Testis (tissue), 3 donors: Measurements from ENCODE around the gene UPK3A. TPM values are rescaled to one million over a fixed set of nuclear protein-coding genes. Genes with fewer than 3 reads are reported as not detected.

Source experiments
- DNase-seq: peaks from one replicate; pipeline ENCODE4 v3.0.0-alpha.2; 2019
- H3K27ac ChIP-seq, 2 donors: fragments of 200-600 bp; sonication (generic); one replicate each; pipeline ENCODE4 v1.5.1; 2019
- H3K27me3 ChIP-seq: fragments of 200-600 bp; sonication (generic); one replicate; pipeline ENCODE4 v1.5.1; 2019
- H3K36me3 ChIP-seq: fragments of 200-600 bp; sonication (generic); one replicate; pipeline ENCODE4 v1.5.1; 2017; ENCODE audit warnings: low read depth; ENCODE audit errors: missing control alignments
- H3K4me1 ChIP-seq: fragments of 200-600 bp; sonication (generic); one replicate; pipeline ENCODE4 v1.5.1; 2019
- H3K4me3 ChIP-seq, 2 donors: fragments of 200-600 bp; sonication (generic); one replicate each; pipeline ENCODE4 v1.5.1; 2017 to 2019
- H3K9me3 ChIP-seq: fragments of 200-600 bp; sonication (generic); one replicate; pipeline ENCODE4 v1.5.1; 2017
- POLR2A ChIP-seq: fragments of 450-650 bp; IDR thresholded peaks from one replicate; pipeline ENCODE4 v1.6.1; 2017; ENCODE audit warnings: antibody characterized with exemption, mild to moderate bottlenecking, moderate library complexity
- WGBS, 2 donors: methylation state at CpG; one replicate each; pipeline ENCODE4 v1.1.5; 2018; 5-methylcytosine and 5-hydroxymethylcytosine counted together
- intact Hi-C: fragments of 100-400 bp; cut with DNase I; formaldehyde crosslinking; loops from one replicate; pipeline ENCODE4 v1.15.1; 2023; ENCODE audit warnings: low total_unique reads
- polyA plus RNA-seq: library from polyadenylated mRNA; stranded (reverse); fragments of 350-450 nt; fragmentation: Illumina TruSeq; extraction: RNeasy Lipid Tissue Mini Kit (QIAGEN cat#74804); gene quantifications from one replicate; pipeline ENCODE4 v1.2.3, GENCODE V29; 2014; ENCODE audit warnings: low read depth, low replicate concordance; ENCODE audit not compliant: insufficient read depth
- total RNA-seq, 2 donors: library from RNA; depleted of rRNA; stranded (reverse); fragments of >200 nt; gene quantifications; one replicate each; pipeline ENCODE4 v1.2.3, GENCODE V29; 2016
- TF ChIP-seq, protein P1 (sequence below), 3 experiments: fragments of 450-650 bp in 2 of 3; fragments of 200-600 bp in 1 of 3; sonication (generic) in 1 of 3; IDR thresholded peaks; one replicate each; pipeline ENCODE4 v1.5.1; 2016 to 2019; ENCODE audit warnings: antibody characterized with exemption in 3 of 3, mild to moderate bottlenecking in 2 of 3, moderate library complexity in 1 of 3

Gene UPK3A
- total and polyA plus RNA-seq, 3 donors from 2014 or later, result not detected

DNA sequence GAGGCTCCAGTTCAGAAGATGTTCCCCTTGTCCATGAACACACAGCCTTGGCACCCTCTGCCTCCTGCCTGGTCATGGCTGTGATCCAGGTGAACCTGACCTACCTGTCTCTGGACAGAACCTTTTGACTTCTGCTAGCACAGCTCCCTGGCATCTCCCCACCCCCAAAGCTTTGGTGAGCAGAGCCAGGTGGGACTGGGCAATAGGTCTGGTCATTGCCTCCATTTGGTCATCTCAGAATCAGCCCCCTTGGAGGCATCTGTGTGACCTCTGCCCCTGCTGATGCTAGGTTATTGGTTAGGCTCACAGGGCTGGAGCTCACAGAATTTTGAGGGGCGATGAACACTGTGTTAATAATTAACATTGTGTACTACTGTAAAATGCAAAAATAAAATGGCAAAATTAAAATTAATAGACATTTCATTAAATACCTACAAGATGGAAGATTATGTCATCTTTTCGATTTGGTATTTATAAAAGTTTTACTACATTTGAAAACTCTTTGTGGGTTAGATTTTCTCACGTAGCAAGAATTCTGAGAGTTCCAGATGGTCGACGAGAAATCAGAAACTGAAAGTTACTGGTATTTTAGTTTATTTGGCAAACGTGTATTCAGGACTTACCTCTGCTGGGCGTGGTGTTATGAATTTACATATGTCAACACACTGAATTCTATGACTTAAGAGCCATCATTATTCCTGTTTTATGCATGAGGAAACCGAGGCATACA lies 35.8 kb upstream of the UPK3A start:
- no peaks in the 10 kb centered on the region for H3K4me1 ChIP-seq
- H3K9me3 ChIP-seq, result no peaks in the 10 kb centered on the region
- no peaks in the 10 kb centered on the region for H3K36me3 ChIP-seq
- 70 to 76% methylated on average over 8 of the region's 8 CpGs for WGBS, 2 donors
- intact Hi-C loops, result no loop called here
- H3K27me3 ChIP-seq, result no peaks in the 10 kb centered on the region
- no peak for DNase-seq
- H3K27ac ChIP-seq, result no peak overlapping the region
- no peak overlapping the region for H3K4me3 ChIP-seq
- TF ChIP-seq, protein P1, sequence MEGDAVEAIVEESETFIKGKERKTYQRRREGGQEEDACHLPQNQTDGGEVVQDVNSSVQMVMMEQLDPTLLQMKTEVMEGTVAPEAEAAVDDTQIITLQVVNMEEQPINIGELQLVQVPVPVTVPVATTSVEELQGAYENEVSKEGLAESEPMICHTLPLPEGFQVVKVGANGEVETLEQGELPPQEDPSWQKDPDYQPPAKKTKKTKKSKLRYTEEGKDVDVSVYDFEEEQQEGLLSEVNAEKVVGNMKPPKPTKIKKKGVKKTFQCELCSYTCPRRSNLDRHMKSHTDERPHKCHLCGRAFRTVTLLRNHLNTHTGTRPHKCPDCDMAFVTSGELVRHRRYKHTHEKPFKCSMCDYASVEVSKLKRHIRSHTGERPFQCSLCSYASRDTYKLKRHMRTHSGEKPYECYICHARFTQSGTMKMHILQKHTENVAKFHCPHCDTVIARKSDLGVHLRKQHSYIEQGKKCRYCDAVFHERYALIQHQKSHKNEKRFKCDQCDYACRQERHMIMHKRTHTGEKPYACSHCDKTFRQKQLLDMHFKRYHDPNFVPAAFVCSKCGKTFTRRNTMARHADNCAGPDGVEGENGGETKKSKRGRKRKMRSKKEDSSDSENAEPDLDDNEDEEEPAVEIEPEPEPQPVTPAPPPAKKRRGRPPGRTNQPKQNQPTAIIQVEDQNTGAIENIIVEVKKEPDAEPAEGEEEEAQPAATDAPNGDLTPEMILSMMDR (IDR thresholded peaks at IDR 0.05), result no peak
- TF ChIP-seq POLR2A, result no peak

DNA sequence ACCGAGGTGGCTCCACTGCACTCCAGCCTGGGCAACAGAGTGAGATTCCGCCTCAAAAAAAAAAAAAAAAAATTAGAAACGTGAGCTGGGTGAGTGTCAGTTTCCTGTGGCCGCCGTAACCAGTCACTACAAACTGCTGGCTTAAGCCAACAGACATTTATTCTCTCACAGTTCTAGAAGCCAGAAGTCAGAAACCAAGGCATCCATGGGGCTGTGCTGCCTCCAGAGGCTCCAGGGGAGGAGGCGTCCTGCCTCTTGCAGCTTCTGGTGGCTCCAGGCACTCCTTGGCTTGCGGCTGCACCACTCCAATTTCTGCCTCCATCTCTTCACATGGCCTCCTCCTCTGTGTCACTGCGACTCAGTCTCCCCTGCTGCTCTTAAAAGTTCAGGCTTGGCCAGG lies 32.9 kb upstream of the UPK3A start:
- 65 to 77% methylated on average over 8 of the region's 8 CpGs for WGBS, 2 donors
- no peaks in the 10 kb centered on the region for H3K27me3 ChIP-seq
- intact Hi-C loops, result no loop called here
- DNase-seq, result no peak
- no peak overlapping the region for H3K4me3 ChIP-seq
- H3K9me3 ChIP-seq, result no peaks in the 10 kb centered on the region
- TF ChIP-seq POLR2A, result no peak
- TF ChIP-seq, protein P1 (IDR thresholded peaks at IDR 0.05), result no peak
- no peaks in the 10 kb centered on the region for H3K36me3 ChIP-seq
- H3K4me1 ChIP-seq, result no peaks in the 10 kb centered on the region
- no peak overlapping the region for H3K27ac ChIP-seq

DNA sequence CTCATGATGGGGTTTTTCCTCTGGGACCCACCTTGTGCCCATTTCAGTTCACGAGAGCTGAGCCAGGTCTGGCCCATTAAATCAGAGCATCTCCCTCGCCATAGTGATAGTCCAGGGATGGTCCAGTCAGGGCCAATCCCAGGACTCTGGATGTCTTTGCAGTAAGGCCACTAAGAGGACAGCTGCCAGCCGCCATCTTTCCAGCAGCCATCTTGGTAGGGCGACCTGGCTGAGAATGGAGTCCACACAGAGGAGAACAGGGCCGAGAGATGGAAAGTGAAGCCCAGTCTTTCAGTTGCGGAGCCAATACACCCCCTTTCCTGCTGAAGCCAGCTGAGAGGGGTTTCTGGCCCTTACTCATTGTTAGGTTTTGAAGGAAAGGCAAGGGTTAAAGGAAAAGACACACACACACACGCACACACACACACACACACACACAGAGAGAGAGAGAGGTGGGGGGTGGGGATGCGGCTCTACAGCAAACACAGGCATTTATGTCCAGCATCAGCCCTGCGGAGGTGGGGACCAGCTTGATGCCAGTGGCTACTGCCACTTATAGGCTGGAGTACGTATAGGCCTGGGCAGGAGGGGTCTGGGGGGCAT lies 31.6 kb upstream of the UPK3A start:
- H3K9me3 ChIP-seq, result no peaks in the 10 kb centered on the region
- DNase-seq, result no peak
- TF ChIP-seq POLR2A, result no peak
- TF ChIP-seq, protein P1 (IDR thresholded peaks at IDR 0.05), result no peak
- H3K27ac ChIP-seq, result no peak overlapping the region
- intact Hi-C loops, result no loop called here
- no peaks in the 10 kb centered on the region for H3K27me3 ChIP-seq
- no peaks in the 10 kb centered on the region for H3K36me3 ChIP-seq
- 72 to 87% methylated on average over 7 to 10 of the region's 10 CpGs for WGBS, 2 donors
- no peaks in the 10 kb centered on the region for H3K4me1 ChIP-seq
- no peak overlapping the region for H3K4me3 ChIP-seq

DNA sequence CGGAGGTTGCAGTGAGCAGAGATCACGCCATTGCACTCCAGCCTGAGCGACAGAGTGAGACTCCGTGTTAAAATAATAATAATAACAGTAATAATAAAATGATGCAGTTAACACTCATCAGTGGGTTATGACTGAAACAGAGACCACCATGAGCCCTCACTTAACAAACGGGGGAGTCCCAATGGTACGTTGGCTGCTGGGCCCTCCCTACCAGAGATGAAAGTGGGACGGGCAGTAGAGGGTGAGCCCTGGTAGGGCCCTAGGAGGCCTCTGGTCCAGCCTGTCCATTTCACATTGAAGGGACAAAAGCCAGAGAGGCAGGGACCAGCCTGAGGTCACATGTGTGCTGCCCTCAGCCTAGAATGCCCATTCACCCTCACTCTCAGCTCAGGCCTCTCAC lies 30.4 kb upstream of the UPK3A start:
- intact Hi-C loops, result no loop called here
- Histone ChIP-seq H3K27me3 (no peaks in the 10 kb centered on the region), H3K9me3 (no peaks in the 10 kb centered on the region), H3K27ac (no peak overlapping the region), H3K4me1 (no peaks in the 10 kb centered on the region), H3K36me3 (no peaks in the 10 kb centered on the region), H3K4me3 (no peak overlapping the region)
- no peak for TF ChIP-seq POLR2A
- TF ChIP-seq, protein P1 (IDR thresholded peaks at IDR 0.05), result no peak
- DNase-seq, result no peak
- 91 to 98% methylated on average over 7 of the region's 7 CpGs for WGBS, 2 donors
